ENCODE data around the gene HIGD1B.

Gene HIGD1B

DNA sequence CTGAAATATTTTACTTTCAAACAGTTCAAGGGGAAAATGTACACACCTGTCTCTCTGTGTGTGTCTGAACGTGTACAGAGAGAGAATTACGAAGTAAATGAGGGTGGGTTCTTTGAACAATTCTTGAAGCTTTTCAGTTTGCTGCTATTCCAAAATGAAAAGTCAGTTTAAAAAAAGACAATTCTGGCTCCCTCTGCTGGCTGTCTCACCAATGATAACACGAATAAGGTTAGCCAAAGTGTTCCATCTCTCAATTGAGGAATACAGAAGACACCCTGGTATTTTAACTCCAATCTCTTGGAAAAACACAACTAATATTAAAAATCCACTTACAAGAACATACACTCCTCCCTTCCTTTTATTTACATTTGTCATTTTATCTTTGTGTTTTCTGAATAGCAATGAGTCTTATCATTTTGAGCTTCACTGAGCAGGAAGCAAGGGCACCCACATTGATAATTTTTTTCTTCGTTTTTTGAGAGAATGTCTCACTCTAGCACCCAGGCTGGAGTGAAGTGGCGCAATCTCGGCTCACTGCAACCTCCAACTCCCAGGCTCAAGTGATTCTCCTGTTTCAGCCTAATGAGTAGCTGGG, 31.0 kb downstream of the HIGD1B start:
- DNase-seq (ENCODE audit: low spot score): peak; percentile 33
- TF ChIP-seq, protein P1, sequence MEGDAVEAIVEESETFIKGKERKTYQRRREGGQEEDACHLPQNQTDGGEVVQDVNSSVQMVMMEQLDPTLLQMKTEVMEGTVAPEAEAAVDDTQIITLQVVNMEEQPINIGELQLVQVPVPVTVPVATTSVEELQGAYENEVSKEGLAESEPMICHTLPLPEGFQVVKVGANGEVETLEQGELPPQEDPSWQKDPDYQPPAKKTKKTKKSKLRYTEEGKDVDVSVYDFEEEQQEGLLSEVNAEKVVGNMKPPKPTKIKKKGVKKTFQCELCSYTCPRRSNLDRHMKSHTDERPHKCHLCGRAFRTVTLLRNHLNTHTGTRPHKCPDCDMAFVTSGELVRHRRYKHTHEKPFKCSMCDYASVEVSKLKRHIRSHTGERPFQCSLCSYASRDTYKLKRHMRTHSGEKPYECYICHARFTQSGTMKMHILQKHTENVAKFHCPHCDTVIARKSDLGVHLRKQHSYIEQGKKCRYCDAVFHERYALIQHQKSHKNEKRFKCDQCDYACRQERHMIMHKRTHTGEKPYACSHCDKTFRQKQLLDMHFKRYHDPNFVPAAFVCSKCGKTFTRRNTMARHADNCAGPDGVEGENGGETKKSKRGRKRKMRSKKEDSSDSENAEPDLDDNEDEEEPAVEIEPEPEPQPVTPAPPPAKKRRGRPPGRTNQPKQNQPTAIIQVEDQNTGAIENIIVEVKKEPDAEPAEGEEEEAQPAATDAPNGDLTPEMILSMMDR (IDR thresholded peaks at IDR 0.05; ENCODE audit: extremely low read depth, missing control alignments): no peak

DNA sequence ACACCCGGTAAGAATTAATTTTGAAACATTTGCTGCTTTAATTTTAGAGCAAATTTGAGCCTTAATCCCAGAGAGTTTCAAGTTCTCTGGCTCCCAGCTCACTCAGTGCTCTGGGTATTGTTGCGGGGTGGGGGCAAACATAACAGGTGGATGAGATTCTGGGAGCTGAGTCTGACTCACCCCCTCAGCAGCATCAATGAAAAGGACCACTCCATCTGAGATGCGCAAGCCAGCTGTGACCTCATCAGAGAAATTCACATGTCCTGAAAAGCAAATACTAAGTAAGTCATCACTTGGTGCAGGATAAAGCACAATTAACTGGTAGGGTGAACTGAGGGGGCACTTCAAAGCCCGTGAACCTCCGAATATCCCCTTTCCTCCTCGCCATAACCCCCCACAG, 31.7 kb downstream of the HIGD1B start:
- TF ChIP-seq, protein P1 (IDR thresholded peaks at IDR 0.05; ENCODE audit: extremely low read depth, missing control alignments): no peak
- no peak for DNase-seq (ENCODE audit: low spot score)

DNA sequence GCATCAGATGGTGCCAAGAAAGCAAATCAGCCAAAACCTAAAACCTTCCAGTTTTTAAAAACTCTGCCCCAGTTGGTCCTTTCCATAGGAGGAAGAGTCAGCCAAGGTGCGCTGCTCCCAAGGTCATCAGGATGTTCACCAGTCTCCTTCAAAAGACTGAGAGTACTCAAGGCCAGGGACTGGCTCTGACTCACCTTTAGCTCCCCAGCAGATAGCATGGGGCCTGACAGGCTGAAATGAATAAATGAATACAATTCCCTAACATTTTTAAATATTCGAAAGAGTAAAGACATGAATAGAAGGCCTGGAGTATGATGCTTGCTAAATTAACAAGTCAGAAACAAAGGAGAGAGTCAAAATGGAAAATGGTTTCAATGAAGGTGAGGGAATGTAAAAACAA, 32.4 kb downstream of the HIGD1B start:
- DNase-seq (ENCODE audit: low spot score): no peak
- TF ChIP-seq, protein P1 (IDR thresholded peaks at IDR 0.05; ENCODE audit: extremely low read depth, missing control alignments): no peak

DNA sequence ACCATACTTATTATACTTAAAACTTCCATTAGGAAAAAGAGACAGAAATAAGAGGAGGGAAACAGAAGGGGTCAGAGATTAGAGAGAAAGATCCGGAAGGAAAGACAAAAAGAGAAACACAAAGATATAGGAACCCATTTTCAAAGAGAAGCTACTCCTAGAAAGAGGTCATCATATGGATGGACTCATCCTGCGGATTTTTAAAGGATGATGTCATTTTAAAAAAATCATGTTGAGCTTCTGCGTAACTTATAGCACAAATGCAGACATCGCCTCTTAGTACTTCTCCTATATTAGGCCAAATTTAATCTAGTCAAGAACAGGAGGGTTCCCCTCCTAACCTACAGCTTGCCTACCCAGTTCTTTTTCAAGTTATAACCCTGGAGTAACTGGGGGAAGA, 33.5 kb downstream of the HIGD1B start:
- TF ChIP-seq, protein P1 (IDR thresholded peaks at IDR 0.05; ENCODE audit: extremely low read depth, missing control alignments): no peak
- DNase-seq (ENCODE audit: low spot score): no peak

DNA sequence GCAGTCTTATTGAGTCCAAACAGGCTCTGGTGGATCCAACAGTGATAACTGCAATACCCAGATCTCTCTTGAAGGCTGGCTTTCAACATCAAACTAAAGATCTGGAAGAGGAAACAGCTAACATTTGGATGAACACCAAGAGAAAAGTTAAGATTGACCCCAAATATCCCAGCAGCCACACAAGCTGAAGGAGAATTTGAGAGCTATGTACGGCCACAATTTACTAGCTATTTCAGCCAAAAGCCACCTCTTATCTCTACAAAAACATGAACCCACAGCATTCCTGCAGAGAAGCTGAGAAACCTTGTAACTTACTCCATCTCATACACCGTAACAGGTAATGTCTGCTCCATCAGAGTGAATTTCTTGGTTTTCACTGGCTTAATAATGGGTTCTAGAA, 37.3 kb downstream of the HIGD1B start:
- TF ChIP-seq, protein P1 (IDR thresholded peaks at IDR 0.05; ENCODE audit: extremely low read depth, missing control alignments): no peak
- no peak for DNase-seq (ENCODE audit: low spot score)

DNA sequence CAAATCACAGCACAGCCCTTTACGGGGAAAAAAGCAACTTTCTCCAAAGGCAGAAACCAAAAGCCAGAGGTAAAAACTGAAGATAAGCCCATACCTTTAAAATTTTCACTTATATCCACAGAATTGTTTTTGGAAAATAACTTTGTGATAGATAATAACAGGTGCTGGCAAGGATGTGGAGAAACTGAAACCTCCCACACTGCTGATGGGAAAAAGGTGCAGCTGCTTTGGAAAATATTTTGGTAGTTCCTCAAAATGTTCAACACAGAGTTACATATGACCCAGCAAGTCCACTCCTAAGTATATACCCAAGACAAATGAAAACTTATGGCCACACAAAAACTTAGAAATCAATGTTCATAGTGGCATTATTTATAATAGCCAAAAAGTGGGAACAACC, 39.3 kb downstream of the HIGD1B start:
- TF ChIP-seq, protein P1 (IDR thresholded peaks at IDR 0.05; ENCODE audit: extremely low read depth, missing control alignments): no peak
- no peak for DNase-seq (ENCODE audit: low spot score)

DNA sequence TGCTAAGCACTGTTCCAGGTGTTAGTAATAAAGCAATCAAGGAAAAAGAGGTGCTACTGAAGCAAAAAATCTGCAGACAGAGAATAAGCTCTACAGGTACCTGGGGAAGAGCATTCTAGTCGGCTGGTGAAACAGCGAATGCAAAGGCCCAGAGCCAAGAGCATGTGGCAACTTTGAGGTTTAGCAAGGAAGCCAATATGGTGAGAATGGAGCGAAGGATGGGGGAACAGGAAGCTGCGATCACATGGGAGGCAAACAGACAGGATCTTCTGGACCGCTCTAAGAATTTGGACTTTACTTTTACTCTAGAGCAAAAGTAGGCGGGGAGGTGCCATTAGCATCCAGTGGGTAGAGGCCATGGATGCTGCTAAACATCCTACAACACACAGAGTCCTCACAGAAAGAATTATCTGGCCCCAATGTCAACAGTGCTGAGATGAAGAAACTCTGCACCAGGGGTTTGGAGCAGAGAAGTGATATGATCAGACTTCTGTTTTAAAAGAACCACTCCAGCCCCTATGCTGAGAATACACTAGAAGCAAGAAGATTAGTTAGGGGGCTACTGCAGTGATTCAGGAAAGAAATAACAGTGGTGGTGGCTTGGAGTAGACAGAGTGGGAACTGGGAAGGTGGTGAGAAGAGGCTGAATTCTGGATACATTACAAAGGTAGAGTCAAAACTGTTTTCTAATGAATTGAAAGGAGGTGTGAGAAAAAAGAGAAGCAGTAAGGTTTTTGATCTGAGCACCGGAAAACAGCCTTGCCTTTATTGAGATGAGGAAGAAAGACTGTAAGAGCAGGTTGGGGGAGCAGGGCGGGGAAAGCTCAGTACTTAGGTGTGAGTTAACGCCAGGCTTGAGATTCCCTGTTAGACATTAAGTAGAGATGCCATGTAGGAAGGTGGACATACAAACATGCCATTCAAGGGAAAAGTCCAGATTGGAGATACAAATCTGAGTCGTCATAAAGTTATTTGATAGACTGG, 40.6 kb downstream of the HIGD1B start:
- TF ChIP-seq, protein P1 (IDR thresholded peaks at IDR 0.05; ENCODE audit: extremely low read depth, missing control alignments): no peak
- no peak for DNase-seq (ENCODE audit: low spot score)

Measured in GM20000 (cell line).